Loucy (cell line): Measurements from ENCODE around the gene KLF15.

Source experiments
- H2AFZ ChIP-seq: fragments of 200-600 bp; sonication (generic); 2 replicates; pipeline ENCODE4 v1.6.0; 2016; ENCODE audit warnings: antibody characterized with exemption, mild to moderate bottlenecking, low read length, moderate library complexity
- H3F3A ChIP-seq: fragments of 200-600 bp; 2 replicates; pipeline ENCODE4 v1.6.0; 2016; ENCODE audit warnings: antibody characterized with exemption, low read depth, mild to moderate bottlenecking
- H3K27me3 ChIP-seq: fragments of 200-600 bp; sonication (generic); 2 replicates; pipeline ENCODE4 v1.6.1; 2014; ENCODE audit warnings: low read length, mild to moderate bottlenecking; ENCODE audit not compliant: insufficient read depth, poor library complexity, severe bottlenecking
- H3K36me3 ChIP-seq: fragments of 200-600 bp; sonication (generic); 2 replicates; pipeline ENCODE4 v1.6.1; 2016; ENCODE audit warnings: low read length; ENCODE audit not compliant: insufficient read depth
- H3K4me1 ChIP-seq: fragments of 200-600 bp; sonication (generic); 2 replicates; pipeline ENCODE4 v1.5.1; 2014; ENCODE audit warnings: low read length, mild to moderate bottlenecking; ENCODE audit not compliant: insufficient read depth, poor library complexity, severe bottlenecking
- H3K4me2 ChIP-seq: fragments of 200-600 bp; sonication (generic); 2 replicates; pipeline ENCODE4 v1.6.0; 2014; ENCODE audit warnings: antibody characterized with exemption, low read length, low read depth, mild to moderate bottlenecking; ENCODE audit not compliant: poor library complexity, severe bottlenecking
- H3K4me3 ChIP-seq: fragments of 200-600 bp; sonication (generic); 2 replicates; pipeline ENCODE4 v1.5.1; 2014; ENCODE audit warnings: low read length, mild to moderate bottlenecking, mixed read lengths; ENCODE audit not compliant: poor library complexity, severe bottlenecking
- H3K79me2 ChIP-seq: fragments of 200-600 bp; sonication (generic); 2 replicates; pipeline ENCODE4 v1.6.1; 2014; ENCODE audit warnings: low read length; ENCODE audit not compliant: insufficient read depth
- H3K9ac ChIP-seq: fragments of 200-600 bp; sonication (generic); 2 replicates; pipeline ENCODE4 v1.6.0; 2014; ENCODE audit warnings: mild to moderate bottlenecking, low read depth, low read length, moderate library complexity; ENCODE audit not compliant: poor library complexity, severe bottlenecking
- H3K9me2 ChIP-seq: fragments of 200-600 bp; sonication (generic); replicated peaks from 2 replicates; pipeline ENCODE4 v1.6.1; 2016; ENCODE audit warnings: low read depth, low read length, mixed read lengths
- H3K9me3 ChIP-seq: fragments of 200-600 bp; sonication (generic); 2 replicates; pipeline ENCODE4 v1.6.1; 2014; ENCODE audit warnings: mild to moderate bottlenecking, antibody characterized with exemption, low read length, low read depth; ENCODE audit not compliant: insufficient read depth
- H4K20me1 ChIP-seq: fragments of 200-600 bp; sonication (generic); 2 replicates; pipeline ENCODE4 v1.6.0; 2014; ENCODE audit warnings: antibody characterized with exemption, low read length, mild to moderate bottlenecking; ENCODE audit not compliant: insufficient read depth, poor library complexity, severe bottlenecking
- CTCF ChIP-seq: fragments of 200-600 bp; sonication (generic); conservative IDR thresholded peaks from 2 replicates; pipeline ENCODE4 v1.5.1; 2014; ENCODE audit warnings: mild to moderate bottlenecking, antibody characterized with exemption, low read length
- EZH2phosphoT487 ChIP-seq: fragments of 200-600 bp; IDR thresholded peaks from 2 replicates; pipeline ENCODE4 v1.6.1; 2018; ENCODE audit warnings: antibody characterized with exemption, mild to moderate bottlenecking, moderate library complexity, borderline replicate concordance

KLF15 gene

GRCh38 chr3:126364130-126364695 lies 7.0 kb upstream of the KLF15 start:
- H3K36me3 ChIP-seq, result no peaks in the 10 kb centered on the region
- H3K4me2 ChIP-seq, result no peak overlapping the region
- no peaks in the 10 kb centered on the region for H3F3A ChIP-seq
- no peaks in the 10 kb centered on the region for H3K27me3 ChIP-seq
- no peak overlapping the region for H3K4me3 ChIP-seq
- H3K9me3 ChIP-seq, result no peaks in the 10 kb centered on the region
- TF ChIP-seq CTCF, result no peak
- TF ChIP-seq EZH2phosphoT487, result no peak
- no peak overlapping the region for H2AFZ ChIP-seq
- peaks cover 33% of the 10 kb centered on the region for H3K4me1 ChIP-seq
- no peaks in the 10 kb centered on the region for H4K20me1 ChIP-seq
- no peak overlapping the region for H3K9ac ChIP-seq
- no peaks in the 10 kb centered on the region for H3K79me2 ChIP-seq
- H3K9me2 ChIP-seq, result no peaks in the 10 kb centered on the region

- H3K9me2 ChIP-seq, result no peaks in the 10 kb centered on the region
- no peak overlapping the region for H3K9ac ChIP-seq
- H3K4me3 ChIP-seq, result no peak overlapping the region
- H3K9me3 ChIP-seq, result no peaks in the 10 kb centered on the region
- H3K36me3 ChIP-seq, result no peaks in the 10 kb centered on the region
- no peaks in the 10 kb centered on the region for H3K79me2 ChIP-seq
- H3F3A ChIP-seq, result no peaks in the 10 kb centered on the region
- H3K4me1 ChIP-seq, result peaks cover 33% of the 10 kb centered on the region
- no peak overlapping the region for H3K4me2 ChIP-seq
- H2AFZ ChIP-seq, result no peak overlapping the region
- H4K20me1 ChIP-seq, result no peaks in the 10 kb centered on the region
- H3K27me3 ChIP-seq, result no peaks in the 10 kb centered on the region
- TF ChIP-seq EZH2phosphoT487 (no peak), CTCF (no peak)
Measured at GRCh38 chr3:126361211-126361610, 4.0 kb upstream of the KLF15 start.

- no peak overlapping the region for H3K4me2 ChIP-seq
Measured at GRCh38 chr3:126360714-126361060, 3.5 kb upstream of the KLF15 start.

More at GRCh38 chr3:126360714-126361060, 3.5 kb upstream of the KLF15 start:
- TF ChIP-seq CTCF (no peak), EZH2phosphoT487 (no peak)
- Histone ChIP-seq H3K9ac (no peak overlapping the region), H2AFZ (no peak overlapping the region), H3K79me2 (no peaks in the 10 kb centered on the region), H4K20me1 (no peaks in the 10 kb centered on the region), H3K36me3 (no peaks in the 10 kb centered on the region), H3K27me3 (no peaks in the 10 kb centered on the region), H3K9me3 (no peaks in the 10 kb centered on the region), H3K9me2 (no peaks in the 10 kb centered on the region), H3F3A (no peaks in the 10 kb centered on the region), H3K4me3 (no peak overlapping the region), H3K4me1 (peaks cover 27% of the 10 kb centered on the region)
